Stimulated activated CD8-positive, alpha-beta memory T cell treated with anti-CD3 and anti-CD28 coated beads, Interleukin-4, amount 100 ng/mL, for 1 hour (primary cell): ENCODE data around the gene MOG.
A peak's percentile ranks its signal among the peaks of the same experiment; 100 is the strongest.
"Not testable (repeated sequence)": the region's sequence is repeated elsewhere in the genome, so short reads cannot be mapped to it uniquely, and the experiment has no call there.

ENCODE experiments used
- DNase-seq, 2 donors: peaks; one replicate each; pipeline ENCODE4 v3.0.0-alpha.2; 2020; ENCODE audit warnings: low read depth in 2 of 2, low spot score in 1 of 2

The MOG gene

GRCh38 chr6:29637247-29637646 is 19.6 kb upstream of the MOG start:
- DNase-seq: no peak

GRCh38 chr6:29641430-29642148 is 15.3 kb upstream of the MOG start:
- DNase-seq: no peak

- DNase-seq: no peak
These were observed 8.8 kb upstream of the MOG start for GRCh38 chr6:29647927-29648642.

- peak; percentile 97 to 98 for DNase-seq
These were observed 6.9 kb upstream of the MOG start for GRCh38 chr6:29649701-29650673.

GRCh38 chr6:29651413-29652197 is 5.3 kb upstream of the MOG start:
- DNase-seq: no peak

- no peak for DNase-seq
These were observed 4.7 kb upstream of the MOG start for GRCh38 chr6:29652198-29652584.

GRCh38 chr6:29653452-29654038 is 3.3 kb upstream of the MOG start:
- DNase-seq: peak in 1 of 2 donors; percentile 17

- DNase-seq: no peak
These were observed 1.2 kb upstream of the MOG start for GRCh38 chr6:29655658-29656057.

GRCh38 chr6:29656157-29656556 is 735 bp upstream of the MOG start:
- no peak for DNase-seq

- no peak for DNase-seq
These were observed 4.2 kb downstream of the MOG start for GRCh38 chr6:29661071-29661470.

- not testable (repeated sequence) for DNase-seq
These were observed 4.7 kb downstream of the MOG start for GRCh38 chr6:29661502-29662141.

- no peak for DNase-seq
These were observed 6.6 kb downstream of the MOG start for GRCh38 chr6:29663300-29664042.

- DNase-seq: no peak
These were observed 9.3 kb downstream of the MOG start for GRCh38 chr6:29665942-29666825.

- no peak for DNase-seq
These were observed 9.9 kb downstream of the MOG start for GRCh38 chr6:29666826-29667130.

GRCh38 chr6:29667158-29667557 is 10.3 kb downstream of the MOG start:
- no peak for DNase-seq

- DNase-seq: no peak
These were observed 14.1 kb downstream of the MOG start for GRCh38 chr6:29671026-29671425.

GRCh38 chr6:29672116-29672515 is 15.2 kb downstream of the MOG start:
- not testable (repeated sequence) for DNase-seq

- DNase-seq: no peak
These were observed 16.3 kb downstream of the MOG start for GRCh38 chr6:29673161-29673560.
